NCI-H1436 treated with DMSO at 0.1 percent for 48 hours (cell line): ENCODE measurements around the gene EDIL3.

ENCODE experiments used
- DNase-seq: peaks from one replicate; lab custom pipeline; 2025; lab: John Stamatoyannopoulos, UW

Gene EDIL3

GRCh38 chr5:84259283-84260045 is 125.2 kb downstream of the EDIL3 start:
- DNase-seq: no peak

- DNase-seq: no peak
Measured at GRCh38 chr5:84257061-84257460, 127.6 kb downstream of the EDIL3 start.

GRCh38 chr5:84255315-84255714 is 129.4 kb downstream of the EDIL3 start:
- no peak for DNase-seq

- no peak for DNase-seq
Measured at GRCh38 chr5:84253946-84254345, 130.7 kb downstream of the EDIL3 start.

- DNase-seq: no peak
Measured at GRCh38 chr5:84251503-84251902, 133.2 kb downstream of the EDIL3 start.

DNA sequence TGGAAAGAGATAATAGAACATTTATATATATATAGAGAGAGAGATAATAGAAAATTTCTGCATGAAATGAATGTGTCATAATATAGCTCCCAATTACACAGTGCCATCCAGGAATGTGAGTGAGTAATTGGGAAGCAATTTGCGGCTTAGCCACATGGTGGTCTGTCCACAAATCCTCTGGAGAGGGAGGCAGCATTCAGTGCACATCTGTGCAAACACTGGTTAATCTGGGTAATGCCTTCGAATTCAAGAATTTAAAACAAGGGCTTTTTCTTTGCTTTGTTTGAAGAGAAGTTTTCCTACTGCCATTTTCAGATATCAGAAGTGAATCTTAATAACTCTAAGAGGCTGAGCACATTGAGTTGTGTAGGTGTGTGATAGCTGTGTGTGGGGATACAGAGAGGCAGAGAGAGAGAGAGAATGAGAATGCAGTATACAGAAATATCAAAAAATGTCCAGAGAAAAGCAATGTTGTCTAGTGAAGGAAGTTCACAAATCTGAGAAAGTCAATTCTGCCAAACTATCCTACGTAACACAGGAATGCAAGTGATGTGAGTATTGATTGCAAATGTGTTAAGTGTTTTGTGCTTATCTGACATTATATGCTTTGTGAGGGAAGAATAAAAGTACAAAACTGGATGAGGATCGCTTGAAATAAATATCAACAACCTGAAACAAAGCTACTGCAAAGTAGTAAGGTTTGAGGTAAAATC is 134.6 kb downstream of the EDIL3 start:
- DNase-seq: no peak

GRCh38 chr5:84248013-84248412 is 136.7 kb downstream of the EDIL3 start:
- DNase-seq: no peak

GRCh38 chr5:84242286-84242685 is 142.4 kb downstream of the EDIL3 start:
- no peak for DNase-seq

GRCh38 chr5:84239494-84239893 is 145.2 kb downstream of the EDIL3 start:
- DNase-seq: no peak

GRCh38 chr5:84237126-84237525 is 147.6 kb downstream of the EDIL3 start:
- no peak for DNase-seq

GRCh38 chr5:84231433-84231832 is 153.2 kb downstream of the EDIL3 start:
- DNase-seq: no peak

DNA sequence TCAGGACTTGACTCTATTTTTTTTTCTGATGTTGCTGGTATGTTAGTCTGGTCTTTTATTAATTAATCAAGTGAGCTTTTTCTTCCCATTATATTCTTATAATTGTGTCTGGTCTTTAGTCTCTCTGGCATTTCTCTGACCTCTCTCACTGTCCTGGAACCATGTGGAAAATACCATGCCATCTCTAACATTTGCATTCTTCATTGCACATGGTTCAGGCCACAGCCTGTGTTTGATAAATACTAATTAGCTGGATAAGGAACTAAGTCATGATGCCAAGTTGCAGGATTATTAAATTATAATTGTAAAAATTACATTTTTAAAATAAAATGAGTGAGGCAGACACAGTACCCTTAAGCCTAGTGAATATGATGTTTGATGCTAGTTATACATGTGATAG is 155.6 kb downstream of the EDIL3 start:
- DNase-seq: no peak

DNA sequence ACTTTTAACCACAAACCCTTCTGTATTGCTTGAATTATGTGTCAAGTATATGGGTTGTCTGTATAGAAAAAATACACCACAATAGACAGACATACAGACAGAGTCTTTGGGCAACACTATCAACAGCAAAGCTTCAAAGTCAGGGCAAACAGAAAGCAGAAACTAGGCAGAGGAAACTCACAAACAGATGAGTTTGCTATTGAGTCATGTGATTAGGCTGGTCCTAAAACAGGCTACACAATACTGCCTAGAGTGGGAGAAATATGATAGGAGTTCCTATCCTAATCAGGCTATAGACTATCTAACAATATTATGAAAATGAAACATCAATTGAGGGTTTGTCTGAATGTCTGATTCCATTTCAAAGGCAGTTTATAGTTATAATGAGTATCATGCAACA is 156.4 kb downstream of the EDIL3 start:
- no peak for DNase-seq

GRCh38 chr5:84227236-84227635 is 157.4 kb downstream of the EDIL3 start:
- no peak for DNase-seq

DNA sequence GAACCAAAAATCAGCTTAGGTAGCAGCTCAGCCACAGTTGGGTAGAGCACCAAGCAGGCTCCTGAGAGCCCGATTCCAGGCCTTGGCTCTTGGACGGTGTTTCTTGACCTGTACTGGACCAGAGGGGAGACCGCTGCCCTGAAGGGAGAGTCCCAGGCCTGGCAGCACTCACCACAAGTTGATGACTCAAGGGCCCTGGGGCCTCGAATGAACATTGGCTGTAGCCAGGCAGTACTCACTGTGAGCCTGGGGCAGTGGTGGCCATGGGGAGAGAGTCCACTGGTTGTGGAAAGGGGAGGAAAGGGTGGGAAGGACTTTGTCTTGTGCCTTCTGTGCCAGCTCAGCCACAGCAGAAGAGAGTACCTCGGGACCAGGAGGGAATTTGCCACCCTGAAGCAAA is 166.1 kb downstream of the EDIL3 start:
- no peak for DNase-seq

GRCh38 chr5:84215521-84215920 is 169.2 kb downstream of the EDIL3 start:
- no peak for DNase-seq

- no peak for DNase-seq
Measured at GRCh38 chr5:84213861-84214260, 170.8 kb downstream of the EDIL3 start.

GRCh38 chr5:84213212-84213611 is 171.5 kb downstream of the EDIL3 start:
- DNase-seq: no peak

GRCh38 chr5:84204772-84205171 is 179.9 kb downstream of the EDIL3 start:
- DNase-seq: no peak

GRCh38 chr5:84202136-84202535 is 182.5 kb downstream of the EDIL3 start:
- no peak for DNase-seq

DNA sequence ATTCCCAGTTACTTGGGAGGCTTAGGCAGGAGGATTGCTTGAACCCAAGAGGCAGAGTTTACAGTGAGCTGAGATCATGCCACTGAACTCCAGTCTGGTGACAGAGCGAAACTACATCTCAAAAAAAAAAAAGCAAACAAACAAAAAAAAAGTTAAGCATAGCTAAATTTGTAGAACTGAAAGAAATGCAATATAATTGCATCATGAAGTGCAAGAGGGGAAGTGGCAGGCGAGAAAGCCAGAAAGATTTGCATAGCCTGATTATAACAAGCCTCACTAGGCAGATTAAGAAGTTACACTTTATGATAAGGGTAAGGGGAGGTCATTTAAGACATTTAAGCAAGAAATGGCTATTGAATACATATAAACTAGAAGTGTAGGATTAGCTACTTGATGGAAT is 187.1 kb downstream of the EDIL3 start:
- no peak for DNase-seq

DNA sequence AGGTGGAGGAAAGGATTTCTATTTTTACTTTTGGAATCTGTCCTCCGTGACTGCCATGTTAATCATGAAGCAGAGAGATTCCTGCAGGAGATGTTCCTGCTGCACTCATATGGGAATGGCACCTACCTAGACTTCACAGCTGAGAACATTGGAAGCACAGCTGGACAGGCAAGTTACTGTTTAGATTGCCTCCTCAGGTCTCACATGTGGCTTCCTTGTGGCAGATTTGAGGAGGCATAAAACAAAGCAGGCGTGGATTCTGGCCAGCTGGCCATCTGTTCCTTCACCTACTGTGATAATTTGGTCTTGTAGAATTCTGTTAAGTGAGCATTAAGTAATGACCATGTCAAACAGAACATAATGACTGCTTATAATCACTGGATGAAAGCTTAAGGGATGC is 193.4 kb downstream of the EDIL3 start:
- DNase-seq: no peak

- no peak for DNase-seq
Measured at GRCh38 chr5:84184857-84185256, 199.8 kb downstream of the EDIL3 start.

- DNase-seq: no peak
Measured at GRCh38 chr5:84181093-84181492, 203.6 kb downstream of the EDIL3 start.
